K562 (cell line): Measurements from ENCODE around the gene S100A8. TPM values are rescaled to one million over a fixed set of nuclear protein-coding genes. Genes with fewer than 3 reads are reported as not detected.

Experiments
- ATAC-seq: fragments of 200-7000 bp; cut with Tn5 transposase; 3 replicates; pipeline ENCODE4 v1.9.1; 2020; ENCODE audit warnings: moderate library complexity
- BruUV-seq: library from RNA; stranded (reverse); fragments of 400-500 nt; replicated peaks from 2 replicates; lab custom pipeline; 2021; lab: Mats Ljungman, UMichigan
- CTCF ChIA-PET: fragments of 300-600 bp; formaldehyde crosslinking; extraction: SDS; loops from one replicate; lab custom pipeline; 2021; ENCODE audit warnings: low intra/inter-chr PET ratio; lab: Yijun Ruan, JAX
- POLR2A ChIA-PET: fragments of 300-600, 350-650 bp; sonication (Branson Sonifier 250); formaldehyde crosslinking; extraction: SDS; loops from one replicate; lab custom pipeline; 2021; ENCODE audit warnings: antibody characterized with exemption, inconsistent platforms; lab: Yijun Ruan, JAX
- DNase-seq, 4 experiments: peaks; one replicate each; pipeline versions ENCODE4 v3.0.0 to v3.0.0-alpha.2; 2011 to 2018; ENCODE audit warnings: low spot score in 3 of 4, mixed read lengths in 3 of 4; ENCODE audit errors: extremely low read depth in 1 of 4
- FAIRE-seq: peaks from 2 replicates; lab custom pipeline; 2011; peaks lifted over from hg19 to GRCh38; lab: Jason Lieb, UNC
- H2AFZ ChIP-seq: 2 replicates; pipeline ENCODE4 v1.6.0; 2011; ENCODE audit warnings: low read depth, low read length, control low read depth, inconsistent platforms
- H3K27ac ChIP-seq: fragments of 200-600 bp; 3 replicates; pipeline ENCODE4 v1.8.0; 2011; ENCODE audit warnings: low read depth, mild to moderate bottlenecking, control low read depth, inconsistent platforms, low read length, moderate library complexity, mixed read lengths; ENCODE audit errors: extremely low read depth
- H3K27me3 ChIP-seq, 2 experiments: fragments of 300-600 bp in 1 of 2; 2 replicates in 1 of 2; 3 replicates in 1 of 2; pipeline versions ENCODE4 v1.6.0 to v1.8.0; 2011; ENCODE audit warnings: inconsistent platforms in 2 of 2, low read length in 2 of 2, mild to moderate bottlenecking in 1 of 2, mixed read lengths in 1 of 2, moderate library complexity in 1 of 2; ENCODE audit not compliant: control insufficient read depth in 2 of 2, insufficient read depth in 2 of 2
- H3K36me3 ChIP-seq: fragments of 300-600 bp; 3 replicates; pipeline ENCODE4 v1.8.0; 2011; ENCODE audit warnings: mild to moderate bottlenecking, low read length, inconsistent platforms; ENCODE audit not compliant: control insufficient read depth, insufficient read depth
- H3K4me1 ChIP-seq, 2 experiments: fragments of 200-600 bp in 1 of 2; replicated peaks in 1 of 2; 2 replicates in 1 of 2; 3 replicates in 1 of 2; pipeline versions ENCODE4 v1.5.1 to v1.8.0; 2011; ENCODE audit warnings: inconsistent platforms in 2 of 2, low read length in 2 of 2, mild to moderate bottlenecking in 1 of 2, mixed read lengths in 1 of 2, moderate library complexity in 1 of 2; ENCODE audit not compliant: control insufficient read depth in 2 of 2, insufficient read depth in 2 of 2
- H3K4me2 ChIP-seq: 2 replicates; pipeline ENCODE4 v1.6.1; 2011; ENCODE audit warnings: low read length, control low read depth, inconsistent platforms, mixed read lengths; ENCODE audit not compliant: insufficient read depth
- H3K4me3 ChIP-seq: fragments of 200-600 bp; sonication (generic), shearing (Covaris generic); 2 replicates; pipeline ENCODE4 v1.5.1; 2016; ENCODE audit warnings: control low read depth, inconsistent platforms
- H3K79me2 ChIP-seq: fragments of 200-600 bp; 3 replicates; pipeline ENCODE4 v1.8.0; 2011; ENCODE audit warnings: low read length, inconsistent platforms; ENCODE audit not compliant: control insufficient read depth, insufficient read depth
- H3K9ac ChIP-seq, 2 experiments: 2 replicates each; pipeline versions ENCODE4 v1.6.0 to v1.6.1; 2011; ENCODE audit warnings: low read depth in 2 of 2, low read length in 2 of 2, control low read depth in 1 of 2, inconsistent platforms in 1 of 2, mild to moderate bottlenecking in 1 of 2, mixed read lengths in 1 of 2; ENCODE audit not compliant: insufficient read depth in 1 of 2
- H3K9me1 ChIP-seq: one replicate; pipeline ENCODE4 v1.6.0; 2011; ENCODE audit warnings: inconsistent platforms, mild to moderate bottlenecking, low read length, moderate library complexity; ENCODE audit not compliant: control insufficient read depth, insufficient read depth
- H3K9me3 ChIP-seq: replicated peaks from 2 replicates; pipeline ENCODE4 v1.5.1; 2011; ENCODE audit warnings: low read depth, low read length, inconsistent platforms; ENCODE audit not compliant: control insufficient read depth, insufficient read depth
- H4K20me1 ChIP-seq: replicated peaks from 2 replicates; pipeline ENCODE4 v1.6.1; 2011; ENCODE audit warnings: low read length, inconsistent platforms, mixed read lengths; ENCODE audit not compliant: control insufficient read depth, insufficient read depth
- CBX3 ChIP-seq, 2 experiments: IDR thresholded peaks; 1 replicate in 1 of 2; 2 replicates in 1 of 2; pipeline ENCODE4 v1.6.1; 2012; ENCODE audit warnings: inconsistent platforms in 2 of 2, low read length in 2 of 2, borderline replicate concordance in 1 of 2, control low read depth in 1 of 2
- KLF6 ChIP-seq: fragments of 250-450 bp; sonication (Bioruptor Pico); IDR thresholded peaks from 2 replicates; pipeline ENCODE4 v1.4.0; 2020; ENCODE audit warnings: mild to moderate bottlenecking, moderate library complexity, borderline replicate concordance
- ZNF174 ChIP-seq: fragments of 250-450 bp; sonication (Bioruptor Pico); IDR thresholded peaks from 2 replicates; pipeline ENCODE4 v1.4.0; 2020; ENCODE audit warnings: mild to moderate bottlenecking
- ZNF23 ChIP-seq: fragments of 250-450 bp; sonication (Bioruptor Pico); IDR thresholded peaks from 2 replicates; pipeline ENCODE4 v1.4.0; 2020; ENCODE audit warnings: mild to moderate bottlenecking
- ZNF561 ChIP-seq: fragments of 450-650 bp; formaldehyde crosslinking; conservative IDR thresholded peaks from 2 replicates; pipeline ENCODE4 v1.4.0; 2020; ENCODE audit warnings: mild to moderate bottlenecking, moderate library complexity
- ZNF75A ChIP-seq: fragments of 450-650 bp; formaldehyde crosslinking; IDR thresholded peaks from 2 replicates; pipeline ENCODE4 v1.4.0; 2020; ENCODE audit warnings: mild to moderate bottlenecking
- WGBS: fragments of 100-300 bp; shearing (Covaris generic); methylation state at CpG from one replicate; pipeline ENCODE4 v1.1.6; 2016; ENCODE audit warnings: low coverage, mixed read lengths; ENCODE audit not compliant: insufficient coverage; ENCODE audit errors: missing lambda C conversion rate; 5-methylcytosine and 5-hydroxymethylcytosine counted together
- in situ Hi-C: fragments of 300-500 bp; cut with MboI; formaldehyde crosslinking; loops from 4 replicates; pipeline ENCODE4 v1.15.0; 2018; ENCODE audit warnings: inconsistent platforms, mixed read lengths
- intact Hi-C: fragments of 100-400 bp; cut with micrococcal nuclease; formaldehyde crosslinking; loops from 2 replicates; pipeline ENCODE4 v1.14.2; 2022
- polyA plus RNA-seq, 8 experiments: library from polyadenylated mRNA; depleted of rRNA in 4 of 8; stranded (reverse) in 5 of 8; unstranded in 3 of 8; fragments of >200 nt; fragmentation: Nextera tagmentation in 2 of 8; fragmentation: Illumina TruSeq in 1 of 8; extraction: Ambion mirVana in 2 of 8; extraction: Trizol in 1 of 8; gene quantifications; 2 replicates each; pipeline versions ENCODE4 v1.2.1 to v1.2.3, GENCODE V29; 2011 to 2014; ENCODE audit warnings: inconsistent platforms in 1 of 8, missing spikeins in 1 of 8
- total RNA-seq, 7 experiments: library from RNA; depleted of rRNA in 6 of 7; stranded (reverse); fragments of >200 nt in 6 of 7; fragmentation: Illumina TruSeq in 2 of 7; extraction: Trizol in 2 of 7; gene quantifications; 2 replicates each; pipeline versions ENCODE4 v1.2.1 to v1.2.3, GENCODE V29; 2011 to 2021; ENCODE audit warnings: low replicate concordance in 1 of 7

The S100A8 gene
- total and polyA plus RNA-seq, 9 of the 15 experiments (the other 6 are each of a cell fraction or from before 2014, with no cell fraction given): 0.15 to 0.60 TPM; not detected in 7

DNA sequence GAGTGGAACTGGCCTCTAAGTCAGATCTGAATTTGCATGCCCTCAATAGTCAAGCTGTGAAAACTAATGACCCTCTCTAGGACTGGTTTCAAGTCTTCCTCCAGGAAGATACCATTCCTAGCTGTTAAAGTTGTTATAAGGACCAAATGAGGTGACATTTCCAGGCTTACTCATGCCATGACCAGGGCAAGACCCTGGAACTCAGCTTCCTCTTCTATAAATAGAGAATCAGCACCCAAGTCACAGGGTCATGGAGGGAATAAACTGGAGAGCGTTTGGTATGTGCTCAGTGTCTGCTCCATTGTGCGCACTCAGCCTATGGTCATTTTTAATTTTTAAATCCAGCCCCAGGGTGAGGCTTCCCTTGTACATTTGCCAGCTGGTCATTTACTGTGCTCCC lies 30.7 kb downstream of the S100A8 start:
- H3K79me2 ChIP-seq: no peaks in the 10 kb centered on the region
- no TSS peak for BruUV-seq
- intact Hi-C loops: no loop called here
- H3K9ac ChIP-seq: no peak overlapping the region
- ChIA-PET CTCF (no interaction called here), POLR2A (no interaction called here)
- no peak for DNase-seq
- H3K9me3 ChIP-seq: no peaks in the 10 kb centered on the region
- TF ChIP-seq KLF6 (CRISPR knock-in tag): no peak
- no peak overlapping the region for H3K27ac ChIP-seq
- H3K27me3 ChIP-seq: peaks cover 4 to 53% of the 10 kb centered on the region in 2 experiments; a peak in 4 of 5 replicates
- no peaks in the 10 kb centered on the region for H3K9me1 ChIP-seq
- ATAC-seq: no peak
- H4K20me1 ChIP-seq: no peaks in the 10 kb centered on the region; the same call in 1 of the 2 replicates
- no peak overlapping the region for H3K4me3 ChIP-seq
- no peak for FAIRE-seq
- H3K4me1 ChIP-seq: peaks cover 0 to 5% of the 10 kb centered on the region in 2 experiments; a peak in 1 of 5 replicates
- 45% methylated on average over 2 of the region's 2 CpGs for WGBS
- H3K4me2 ChIP-seq: no peak overlapping the region
- no peaks in the 10 kb centered on the region for H3K36me3 ChIP-seq
- no peak overlapping the region for H2AFZ ChIP-seq
- in situ Hi-C loops: no loop called here

- in situ Hi-C loops: loop anchor here (10.0 kb wide), 1 partner anchor 396 kb away; no protein-coding TSS in a partner anchor
- Histone ChIP-seq H3K4me1 (peaks cover 0 to 5% of the 10 kb centered on the region in 2 experiments; a peak in 1 of 5 replicates), H3K79me2 (no peaks in the 10 kb centered on the region), H3K36me3 (no peaks in the 10 kb centered on the region), H3K9me3 (no peaks in the 10 kb centered on the region), H2AFZ (no peak overlapping the region), H3K9ac (no peak overlapping the region), H3K4me2 (no peak overlapping the region), H3K27me3 (peaks cover 4 to 47% of the 10 kb centered on the region in 2 experiments; a peak in 4 of 5 replicates), H3K27ac (no peak overlapping the region), H3K4me3 (no peak overlapping the region), H4K20me1 (no peaks in the 10 kb centered on the region; the same call in 1 of the 2 replicates), H3K9me1 (no peaks in the 10 kb centered on the region)
- ChIA-PET CTCF (no interaction called here), POLR2A (no interaction called here)
- FAIRE-seq: no peak
- BruUV-seq: no TSS peak
- TF ChIP-seq ZNF75A (CRISPR knock-in tag) (no peak), ZNF561 (CRISPR knock-in tag) (no peak), ZNF23 (CRISPR knock-in tag) (no peak), CBX3 (IDR thresholded peaks at IDR 0.05; ENCODE audit: borderline replicate concordance in 1 of 2, low read length in 2 of 2) (no peak), ZNF174 (no peak)
- no peak for DNase-seq
- ATAC-seq: no peak
- 25% methylated on average over 5 of the region's 6 CpGs for WGBS
- intact Hi-C loops: loop anchor here (10.0 kb wide), 2 partner anchors 406 to 626 kb away; partner anchors contain the start of gene RAB13
Observed at GRCh38 chr1:153359241-153359640, 31.6 kb downstream of the S100A8 start.
